Lower leg skin (tissue), 3 donors: Measurements from ENCODE around the gene ATP2A2.

Experiments used
- POLR2A ChIP-seq, 2 donors: fragments of 450-650 bp; IDR thresholded peaks; one replicate each; pipeline ENCODE4 v1.6.1; 2016 to 2017; ENCODE audit warnings: antibody characterized with exemption in 2 of 2, mild to moderate bottlenecking in 1 of 2, moderate library complexity in 1 of 2
- TF ChIP-seq, protein P1 (sequence below), 3 donors: fragments of 450-650 bp; IDR thresholded peaks; one replicate each; pipeline ENCODE4 v1.5.1; 2016; ENCODE audit warnings: antibody characterized with exemption in 3 of 3, mild to moderate bottlenecking in 3 of 3, moderate library complexity in 2 of 3

DNA sequence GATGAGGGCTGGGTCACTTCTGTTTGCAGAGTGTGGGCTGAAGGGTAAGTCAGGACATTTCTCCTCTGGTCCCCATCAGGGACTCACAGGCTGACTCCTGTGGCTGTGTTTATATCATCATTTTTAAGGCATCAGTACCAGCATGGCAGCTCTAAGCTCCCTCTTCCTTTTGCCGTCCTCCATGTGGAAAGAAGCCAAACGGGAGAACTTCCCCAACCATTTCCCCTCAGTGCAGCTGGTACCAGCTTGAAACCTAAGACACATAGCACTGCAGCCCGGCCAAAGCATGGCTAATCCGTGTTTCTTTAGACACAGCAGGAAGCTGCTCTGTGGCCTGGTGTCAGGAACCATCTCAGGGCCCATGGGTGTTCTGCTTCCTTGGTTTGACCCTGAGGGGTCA, 31.9 kb upstream of the ATP2A2 start:
- TF ChIP-seq, protein P1, sequence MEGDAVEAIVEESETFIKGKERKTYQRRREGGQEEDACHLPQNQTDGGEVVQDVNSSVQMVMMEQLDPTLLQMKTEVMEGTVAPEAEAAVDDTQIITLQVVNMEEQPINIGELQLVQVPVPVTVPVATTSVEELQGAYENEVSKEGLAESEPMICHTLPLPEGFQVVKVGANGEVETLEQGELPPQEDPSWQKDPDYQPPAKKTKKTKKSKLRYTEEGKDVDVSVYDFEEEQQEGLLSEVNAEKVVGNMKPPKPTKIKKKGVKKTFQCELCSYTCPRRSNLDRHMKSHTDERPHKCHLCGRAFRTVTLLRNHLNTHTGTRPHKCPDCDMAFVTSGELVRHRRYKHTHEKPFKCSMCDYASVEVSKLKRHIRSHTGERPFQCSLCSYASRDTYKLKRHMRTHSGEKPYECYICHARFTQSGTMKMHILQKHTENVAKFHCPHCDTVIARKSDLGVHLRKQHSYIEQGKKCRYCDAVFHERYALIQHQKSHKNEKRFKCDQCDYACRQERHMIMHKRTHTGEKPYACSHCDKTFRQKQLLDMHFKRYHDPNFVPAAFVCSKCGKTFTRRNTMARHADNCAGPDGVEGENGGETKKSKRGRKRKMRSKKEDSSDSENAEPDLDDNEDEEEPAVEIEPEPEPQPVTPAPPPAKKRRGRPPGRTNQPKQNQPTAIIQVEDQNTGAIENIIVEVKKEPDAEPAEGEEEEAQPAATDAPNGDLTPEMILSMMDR (IDR thresholded peaks at IDR 0.05): no peak
- TF ChIP-seq POLR2A (IDR thresholded peaks at IDR 0.05): no peak
